Fibroblast of skin of right biceps (primary cell): ENCODE results near the gene SAA4.
"Not testable (repeated sequence)": the region's sequence is repeated elsewhere in the genome, so short reads cannot be mapped to it uniquely, and the experiment has no call there.

Experiments
- DNase-seq: peaks from one replicate; pipeline ENCODE4 v3.0.0-alpha.2; 2013

Gene SAA4

GRCh38 chr11:18246379-18247190 is 10.0 kb upstream of the SAA4 start:
- DNase-seq, result not testable (repeated sequence)

GRCh38 chr11:18245396-18245795 is 8.8 kb upstream of the SAA4 start:
- no peak for DNase-seq

- DNase-seq, result peak; percentile 63
Observed at GRCh38 chr11:18243783-18244362, 7.3 kb upstream of the SAA4 start.

- no peak for DNase-seq
Observed at GRCh38 chr11:18239655-18240054, 3.1 kb upstream of the SAA4 start.

- no peak for DNase-seq
Observed at GRCh38 chr11:18235394-18236334, 938 bp downstream of the SAA4 start.

GRCh38 chr11:18233912-18234311 is 2.7 kb downstream of the SAA4 start:
- DNase-seq, result no peak

GRCh38 chr11:18230859-18231258 is 5.7 kb downstream of the SAA4 start:
- DNase-seq, result no peak

GRCh38 chr11:18229501-18229900 is 7.1 kb downstream of the SAA4 start:
- no peak for DNase-seq

- no peak for DNase-seq
Observed at GRCh38 chr11:18225913-18226312, 10.7 kb downstream of the SAA4 start.

- no peak for DNase-seq
Observed at GRCh38 chr11:18223591-18224387, 12.8 kb downstream of the SAA4 start.

GRCh38 chr11:18222814-18223421 is 13.7 kb downstream of the SAA4 start:
- no peak for DNase-seq

GRCh38 chr11:18221274-18221876 is 15.2 kb downstream of the SAA4 start:
- DNase-seq, result no peak

GRCh38 chr11:18209058-18209457 is 27.5 kb downstream of the SAA4 start:
- no peak for DNase-seq

GRCh38 chr11:18204771-18205170 is 31.8 kb downstream of the SAA4 start:
- no peak for DNase-seq

GRCh38 chr11:18204220-18204619 is 32.4 kb downstream of the SAA4 start:
- no peak for DNase-seq

- DNase-seq, result peak; percentile 7
Observed at GRCh38 chr11:18203723-18204122, 32.9 kb downstream of the SAA4 start.

GRCh38 chr11:18197738-18198137 is 38.9 kb downstream of the SAA4 start:
- not testable (repeated sequence) for DNase-seq

- no peak for DNase-seq
Observed at GRCh38 chr11:18196532-18196931, 40.1 kb downstream of the SAA4 start.

- DNase-seq, result no peak
Observed at GRCh38 chr11:18193010-18193409, 43.6 kb downstream of the SAA4 start.

- DNase-seq, result no peak
Observed at GRCh38 chr11:18191376-18191775, 45.2 kb downstream of the SAA4 start.

- DNase-seq, result not testable (repeated sequence)
Observed at GRCh38 chr11:18189476-18190245, 46.9 kb downstream of the SAA4 start.
